22Rv1 (cell line): ENCODE data around the gene PLXND1.

ENCODE experiments used
- H3K27ac ChIP-seq: fragments of 450-650 bp; 2 replicates; pipeline ENCODE4 v1.5.1; 2017
- CTCF ChIP-seq: fragments of 450-650 bp; IDR thresholded peaks from 2 replicates; pipeline ENCODE4 v1.5.1; 2017; ENCODE audit warnings: mild to moderate bottlenecking
- ZFX ChIP-seq: fragments of 450-650 bp; IDR thresholded peaks from 2 replicates; pipeline ENCODE4 v1.6.1; 2017; ENCODE audit warnings: antibody characterized with exemption, borderline replicate concordance

Gene PLXND1

GRCh38 chr3:129627350-129628168 lies 21.1 kb upstream of the PLXND1 start:
- peak overlapping the region; percentile 94 for H3K27ac ChIP-seq
- peak; percentile 46 for TF ChIP-seq CTCF
- TF ChIP-seq ZFX: no peak

GRCh38 chr3:129626744-129627349 lies 20.4 kb upstream of the PLXND1 start:
- peak overlapping the region; percentile 94 for H3K27ac ChIP-seq
- peak; percentile 5; the same call in 1 of the 2 replicates for TF ChIP-seq CTCF
- no peak for TF ChIP-seq ZFX

- TF ChIP-seq CTCF (no peak), ZFX (no peak)
- H3K27ac ChIP-seq: peak overlapping the region; percentile 94
Observed at GRCh38 chr3:129625072-129625874, 18.8 kb upstream of the PLXND1 start.

DNA sequence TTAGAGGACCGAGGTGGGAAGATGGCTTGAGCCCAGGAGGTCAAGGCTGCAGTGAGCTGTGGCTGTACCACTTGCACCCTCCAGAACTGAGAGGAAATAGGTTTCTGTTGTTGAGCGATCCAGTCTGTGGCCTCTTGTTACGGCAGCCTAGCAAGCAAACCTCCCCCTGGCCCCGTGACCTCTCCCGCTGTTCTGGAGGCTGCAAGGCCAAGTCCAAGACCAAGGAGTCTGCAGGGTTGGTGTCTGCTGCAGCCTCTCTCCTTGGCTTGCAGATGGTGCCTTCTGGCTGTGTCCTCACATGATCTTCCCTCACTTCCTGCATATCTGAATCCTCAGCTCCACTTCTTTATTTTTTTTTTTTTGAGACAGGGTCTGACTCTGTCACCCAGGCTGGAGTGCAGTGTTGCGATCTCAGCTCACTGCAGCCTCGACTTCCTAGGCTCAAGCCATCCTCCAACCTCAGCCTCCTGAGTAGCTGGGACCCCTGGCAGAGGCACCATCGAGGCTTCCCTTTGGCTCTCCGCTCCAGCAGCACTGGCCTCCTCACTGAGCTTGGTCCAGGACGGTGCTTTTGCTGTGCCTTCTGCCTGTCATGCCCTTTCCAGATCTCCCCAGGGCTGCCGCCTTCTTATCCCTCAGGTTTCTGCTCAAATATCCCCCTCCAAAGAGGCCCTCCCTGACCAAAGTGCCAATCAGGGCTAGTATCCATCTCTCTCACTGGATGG lies 18.0 kb upstream of the PLXND1 start:
- TF ChIP-seq CTCF (no peak), ZFX (no peak)
- H3K27ac ChIP-seq: no peak overlapping the region

GRCh38 chr3:129623447-129624118 lies 17.1 kb upstream of the PLXND1 start:
- no peak overlapping the region for H3K27ac ChIP-seq
- TF ChIP-seq CTCF (no peak), ZFX (no peak)

DNA sequence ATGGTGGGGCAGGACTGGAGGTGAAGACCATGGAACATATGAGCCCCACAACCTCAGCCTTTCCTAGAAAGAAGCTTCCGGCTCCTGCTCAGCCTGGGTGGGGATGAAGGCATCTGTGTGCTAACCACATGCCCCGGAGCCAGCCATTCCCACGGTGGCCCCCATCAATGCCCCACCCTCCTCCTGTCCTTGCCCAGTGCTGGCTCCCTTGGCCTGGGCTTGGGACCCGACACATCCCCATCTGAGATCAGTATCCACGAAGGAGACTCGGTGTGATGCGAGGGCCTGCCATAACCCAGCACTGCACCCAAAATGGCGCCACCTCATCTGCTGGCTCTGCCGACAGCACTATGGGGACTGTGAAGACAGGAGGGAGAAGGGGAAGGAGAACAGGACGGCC lies 16.5 kb upstream of the PLXND1 start:
- no peak overlapping the region for H3K27ac ChIP-seq
- no peak for TF ChIP-seq CTCF
- no peak for TF ChIP-seq ZFX
